Nephron progenitor cell (in vitro differentiated cells): Measurements from ENCODE around the gene ROR2.

ENCODE experiments used
- DNase-seq: peaks from one replicate; pipeline ENCODE4 v3.0.0; 2021
- H3K27ac Mint-ChIP-seq: 2 replicates; pipeline ENCODE4 v1.8.0; 2021; ENCODE audit warnings: mild to moderate bottlenecking, moderate library complexity, mixed read lengths
- H3K27me3 Mint-ChIP-seq: 2 replicates; pipeline ENCODE4 v1.8.0; 2021; ENCODE audit warnings: mild to moderate bottlenecking, low read depth, mixed read lengths; ENCODE audit not compliant: poor library complexity
- H3K36me3 Mint-ChIP-seq: 2 replicates; pipeline ENCODE4 v1.8.0; 2021; ENCODE audit warnings: low read depth, mixed read lengths
- H3K4me1 Mint-ChIP-seq: 2 replicates; pipeline ENCODE4 v1.8.0; 2021; ENCODE audit warnings: mixed read lengths
- H3K4me3 Mint-ChIP-seq: 2 replicates; pipeline ENCODE4 v1.8.0; 2021; ENCODE audit warnings: mild to moderate bottlenecking, moderate library complexity, mixed read lengths
- H3K9me3 Mint-ChIP-seq: 2 replicates; pipeline ENCODE4 v1.8.0; 2021; ENCODE audit warnings: mild to moderate bottlenecking, moderate library complexity, mixed read lengths
- CTCF ChIP-seq: fragments of 200-600 bp; sonication (generic); IDR thresholded peaks from 2 replicates; pipeline ENCODE4 v1.5.0; 2021; ENCODE audit warnings: antibody characterized with exemption

The ROR2 gene

GRCh38 chr9:91646702-91647101 lies 303.3 kb downstream of the ROR2 start:
- Mint-ChIP-seq H3K36me3 (no peaks in the 10 kb centered on the region), H3K27me3 (peaks cover 61% of the 10 kb centered on the region), H3K4me1 (no peaks in the 10 kb centered on the region), H3K27ac (no peak overlapping the region), H3K4me3 (no peak overlapping the region), H3K9me3 (peaks cover 3% of the 10 kb centered on the region)
- no peak for DNase-seq
- TF ChIP-seq CTCF, result no peak

GRCh38 chr9:91644433-91644832 lies 305.6 kb downstream of the ROR2 start:
- Mint-ChIP-seq H3K36me3 (no peaks in the 10 kb centered on the region), H3K4me3 (no peak overlapping the region), H3K27me3 (peaks cover 73% of the 10 kb centered on the region)

GRCh38 chr9:91643481-91644077 lies 306.4 kb downstream of the ROR2 start:
- peaks cover 34% of the 10 kb centered on the region for H3K9me3 Mint-ChIP-seq
- H3K27ac Mint-ChIP-seq, result no peak overlapping the region
- no peak for DNase-seq
- no peaks in the 10 kb centered on the region for H3K4me1 Mint-ChIP-seq
- no peaks in the 10 kb centered on the region for H3K36me3 Mint-ChIP-seq
- peaks cover 76% of the 10 kb centered on the region for H3K27me3 Mint-ChIP-seq
- TF ChIP-seq CTCF, result no peak
- H3K4me3 Mint-ChIP-seq, result no peak overlapping the region

More at GRCh38 chr9:91644433-91644832, 305.6 kb downstream of the ROR2 start:
- no peak overlapping the region for H3K27ac Mint-ChIP-seq
- peaks cover 26% of the 10 kb centered on the region for H3K9me3 Mint-ChIP-seq
- TF ChIP-seq CTCF, result no peak
- no peaks in the 10 kb centered on the region for H3K4me1 Mint-ChIP-seq
- no peak for DNase-seq

GRCh38 chr9:91642771-91643170 lies 307.3 kb downstream of the ROR2 start:
- Mint-ChIP-seq H3K9me3 (peaks cover 34% of the 10 kb centered on the region), H3K27me3 (peaks cover 81% of the 10 kb centered on the region), H3K27ac (no peak overlapping the region), H3K36me3 (no peaks in the 10 kb centered on the region), H3K4me1 (no peaks in the 10 kb centered on the region), H3K4me3 (no peak overlapping the region)
- no peak for DNase-seq
- no peak for TF ChIP-seq CTCF

- H3K27ac Mint-ChIP-seq, result no peak overlapping the region
- H3K9me3 Mint-ChIP-seq, result peaks cover 39% of the 10 kb centered on the region
- peaks cover 78% of the 10 kb centered on the region for H3K27me3 Mint-ChIP-seq
Measured at GRCh38 chr9:91640428-91640827, 309.6 kb downstream of the ROR2 start.

More at GRCh38 chr9:91640428-91640827, 309.6 kb downstream of the ROR2 start:
- Mint-ChIP-seq H3K4me1 (no peaks in the 10 kb centered on the region), H3K4me3 (no peak overlapping the region), H3K36me3 (no peaks in the 10 kb centered on the region)
- TF ChIP-seq CTCF, result no peak
- DNase-seq, result no peak
